ENCODE results near the gene FLII.
A peak's percentile ranks its signal among the peaks of the same experiment; 100 is the strongest.
"Not testable (repeated sequence)": the region's sequence is repeated elsewhere in the genome, so short reads cannot be mapped to it uniquely, and the experiment has no call there.

The FLII gene

DNA sequence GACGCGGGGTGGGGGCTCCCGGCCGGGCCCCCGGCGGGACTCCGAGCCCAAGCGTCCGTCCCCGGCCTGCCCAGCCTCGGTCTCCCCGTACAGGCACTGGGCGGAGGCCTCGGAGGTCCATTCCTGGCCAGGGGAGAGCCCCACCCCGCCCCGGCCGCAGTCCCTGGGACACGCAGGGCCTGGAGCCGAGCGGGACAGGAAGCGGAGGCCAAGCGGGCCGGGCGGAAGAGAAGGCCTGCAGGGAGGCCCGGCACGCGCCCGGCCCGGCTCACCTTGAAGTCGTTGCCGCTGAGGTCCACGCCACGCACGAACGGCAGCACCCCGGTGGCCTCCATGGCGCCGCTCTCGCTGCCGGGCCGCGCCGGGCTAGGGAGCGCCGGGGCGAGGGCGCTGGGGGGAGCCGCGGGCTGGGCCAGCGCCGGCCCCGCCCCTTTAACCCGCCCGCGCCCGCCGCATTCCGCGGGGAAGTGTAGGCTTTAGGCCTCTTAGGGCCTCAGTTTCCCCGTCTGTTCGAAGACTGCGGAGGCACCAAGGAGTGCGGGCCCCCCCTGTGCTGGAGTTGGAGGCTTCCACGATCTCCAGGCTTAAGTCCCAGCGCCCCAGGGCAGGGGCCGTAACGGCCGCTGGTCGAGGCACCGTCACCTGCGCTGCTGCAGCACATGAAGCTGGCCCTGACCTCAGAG is at the start of gene FLII:
FLII (minus strand) TSS at position 383 of the 683 bp plus-strand sequence; CDS start at position 335, 48 bp downstream.
- peaks cover 43% of the 10 kb centered on the region for H3K4me1 Mint-ChIP-seq
- peaks cover 9% of the 10 kb centered on the region for H3K36me3 Mint-ChIP-seq (ENCODE audit: low read depth)
- no peaks in the 10 kb centered on the region for H3K9me3 Mint-ChIP-seq
- ATAC-seq (peak; percentile 25), DNase-seq (peak; percentile 64)
- H3K27me3 Mint-ChIP-seq = no peaks in the 10 kb centered on the region
- H3K27ac Mint-ChIP-seq = peak within 1 kb of the TSS; percentile 78
- peak within 1 kb of the TSS; percentile 94 for H3K4me3 Mint-ChIP-seq

DNA sequence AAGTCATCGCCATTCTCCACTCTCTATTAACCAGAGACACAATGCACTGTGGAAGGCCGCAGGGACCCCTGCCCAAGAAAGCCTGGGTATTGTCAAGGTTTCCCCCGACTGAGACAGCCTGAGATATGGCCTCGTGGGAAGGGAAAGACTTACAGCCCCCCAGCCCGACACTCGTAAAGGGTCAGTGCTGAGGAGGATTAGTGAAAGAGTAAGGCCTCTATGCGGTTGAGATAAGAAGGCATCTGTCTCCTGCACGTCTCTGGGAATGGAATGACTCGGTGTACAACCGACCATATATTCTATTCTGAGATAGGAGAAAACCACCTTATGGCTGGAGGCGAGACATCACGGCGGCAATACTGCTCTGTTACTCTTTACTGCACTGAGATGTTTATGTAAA is 44.7 kb upstream of the FLII start:
- H3K36me3 Mint-ChIP-seq (ENCODE audit: low read depth) = peaks cover 54% of the 10 kb centered on the region
- not testable (repeated sequence) for DNase-seq, H3K9me3 Mint-ChIP-seq, H3K27ac Mint-ChIP-seq, H3K4me1 Mint-ChIP-seq, ATAC-seq, H3K27me3 Mint-ChIP-seq, H3K4me3 Mint-ChIP-seq

DNA sequence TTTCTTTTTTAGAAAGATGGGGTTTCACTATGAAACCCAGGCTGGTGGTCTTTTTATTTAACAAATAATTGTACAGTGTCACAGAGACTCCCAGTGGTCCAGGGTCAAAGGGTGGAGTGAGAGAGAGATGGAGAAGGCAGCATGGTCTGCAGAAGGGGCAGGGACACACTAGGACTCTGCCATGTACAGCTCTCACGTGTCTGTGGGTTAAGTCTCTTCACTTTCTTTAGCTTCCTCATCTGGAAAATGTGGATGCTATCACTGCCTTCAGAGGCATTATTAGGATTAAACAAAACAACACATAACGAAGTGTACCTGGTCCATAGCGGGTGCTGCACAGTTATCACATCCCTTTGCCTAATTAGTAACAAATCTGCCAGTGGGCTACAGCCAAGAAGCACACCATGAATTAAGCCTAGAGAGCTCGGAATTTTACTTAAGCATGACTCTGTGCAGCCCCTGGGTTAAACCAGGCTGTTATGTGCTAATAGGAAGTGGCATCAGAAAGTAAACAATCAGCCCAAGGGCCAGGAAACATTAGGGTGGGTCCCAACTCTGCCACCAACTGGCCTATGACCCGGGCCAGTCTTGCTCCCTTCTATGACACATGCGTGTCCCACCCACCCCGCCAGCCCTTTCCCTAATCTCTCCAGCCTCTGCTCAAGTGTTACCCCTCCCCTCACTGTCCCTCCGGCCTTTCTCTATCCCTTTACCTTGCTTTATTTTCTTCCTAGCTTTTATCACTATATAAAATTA is 42.4 kb upstream of the FLII start:
- DNase-seq = no peak
- Mint-ChIP-seq H3K36me3 (ENCODE audit: low read depth) (peaks cover 50% of the 10 kb centered on the region), H3K27ac (no peak overlapping the region), H3K4me3 (no peak overlapping the region), H3K27me3 (no peaks in the 10 kb centered on the region), H3K4me1 (no peaks in the 10 kb centered on the region), H3K9me3 (no peaks in the 10 kb centered on the region)
- no peak for ATAC-seq

DNA sequence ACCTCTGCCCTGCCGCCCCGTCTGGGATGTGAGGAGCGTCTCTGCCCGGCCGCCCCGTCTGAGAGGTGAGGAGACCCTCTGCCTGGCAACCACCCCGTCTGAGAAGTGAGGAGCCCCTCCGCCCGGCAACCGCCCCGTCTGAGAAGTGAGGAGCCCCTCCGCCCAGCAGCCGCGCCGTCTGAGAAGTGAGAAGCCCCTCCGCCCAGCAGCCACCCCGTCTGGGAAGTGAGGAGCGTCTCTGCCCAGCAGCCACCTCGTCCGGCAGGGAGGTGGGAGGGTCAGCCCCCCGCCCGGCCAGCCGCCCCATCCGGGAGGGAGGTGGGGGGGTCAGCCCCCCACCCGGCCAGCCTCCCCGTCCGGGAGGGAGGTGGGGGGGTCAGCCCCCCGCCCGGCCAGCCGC is 39.5 kb upstream of the FLII start:
- H3K9me3 Mint-ChIP-seq, DNase-seq, H3K27ac Mint-ChIP-seq, H3K4me1 Mint-ChIP-seq, H3K27me3 Mint-ChIP-seq, ATAC-seq, H3K4me3 Mint-ChIP-seq: not testable (repeated sequence)
- peaks cover 47% of the 10 kb centered on the region for H3K36me3 Mint-ChIP-seq (ENCODE audit: low read depth)

DNA sequence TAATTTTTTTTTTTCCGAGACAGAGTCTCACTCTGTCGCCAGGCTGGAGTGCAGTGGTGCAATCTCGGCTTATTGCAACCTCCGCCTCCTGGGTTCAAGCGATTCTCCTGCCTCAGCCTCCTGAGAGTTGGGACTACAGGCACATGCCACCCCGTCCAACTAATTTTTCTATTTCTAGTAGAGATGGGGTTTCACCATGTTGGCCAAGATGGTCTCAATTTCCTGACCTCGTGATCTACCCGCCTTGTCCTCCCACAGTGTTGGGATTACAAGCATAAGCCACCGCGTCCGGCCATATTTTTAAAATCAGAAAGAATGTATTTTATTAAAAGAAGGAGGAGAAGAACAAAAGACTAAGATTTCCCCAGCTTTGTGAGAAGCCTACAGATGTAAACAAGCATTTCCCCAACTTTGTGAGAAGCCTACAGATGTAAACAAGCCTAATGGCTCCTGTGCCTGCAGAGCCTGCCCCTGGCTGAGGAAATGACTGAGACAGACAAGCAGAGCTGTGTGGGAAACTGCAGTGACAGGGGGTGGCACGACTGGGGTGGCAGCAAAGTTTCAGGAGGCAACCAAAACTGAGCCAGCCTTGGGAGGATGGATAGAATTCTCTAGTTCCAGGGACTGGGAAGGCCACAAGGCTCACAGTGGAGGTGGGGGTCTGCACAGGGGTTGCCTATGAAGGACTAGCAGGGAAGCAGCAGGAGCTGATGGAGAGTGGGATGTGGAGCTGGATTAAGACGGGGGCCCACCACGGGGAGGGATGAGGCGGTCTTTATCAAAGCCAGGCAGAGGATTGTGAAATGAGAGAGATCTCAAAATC is 33.4 kb upstream of the FLII start:
- H3K4me1 Mint-ChIP-seq = no peaks in the 10 kb centered on the region
- peaks cover 54% of the 10 kb centered on the region for H3K36me3 Mint-ChIP-seq (ENCODE audit: low read depth)
- H3K9me3 Mint-ChIP-seq = no peaks in the 10 kb centered on the region
- H3K4me3 Mint-ChIP-seq = no peak overlapping the region
- no peaks in the 10 kb centered on the region for H3K27me3 Mint-ChIP-seq
- H3K27ac Mint-ChIP-seq = no peak overlapping the region
- DNase-seq (no peak), ATAC-seq (no peak)

DNA sequence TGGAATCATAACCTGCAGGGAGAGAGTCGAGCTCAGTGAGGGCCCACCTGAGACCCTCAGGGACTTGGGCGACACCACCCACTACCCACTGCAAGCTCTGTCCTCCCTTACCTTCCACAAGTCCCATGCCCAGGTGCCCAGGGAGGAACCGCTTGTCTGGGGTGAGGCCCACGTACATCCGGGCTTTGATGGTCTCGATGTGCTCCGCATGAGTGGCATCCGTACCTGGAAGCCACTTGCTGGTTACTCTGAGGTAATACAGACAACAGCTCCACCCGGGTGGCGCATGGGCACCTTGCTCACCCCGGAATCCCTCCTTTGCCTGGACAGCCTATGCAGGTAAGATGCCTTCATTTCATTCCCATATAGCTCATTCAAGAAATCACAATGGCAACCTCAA is 26.8 kb upstream of the FLII start:
- no peak overlapping the region for H3K27ac Mint-ChIP-seq
- no peaks in the 10 kb centered on the region for H3K9me3 Mint-ChIP-seq
- ATAC-seq (no peak), DNase-seq (no peak)
- H3K4me1 Mint-ChIP-seq = no peaks in the 10 kb centered on the region
- H3K36me3 Mint-ChIP-seq (ENCODE audit: low read depth) = peaks cover 55% of the 10 kb centered on the region
- H3K4me3 Mint-ChIP-seq = no peak overlapping the region
- no peaks in the 10 kb centered on the region for H3K27me3 Mint-ChIP-seq

DNA sequence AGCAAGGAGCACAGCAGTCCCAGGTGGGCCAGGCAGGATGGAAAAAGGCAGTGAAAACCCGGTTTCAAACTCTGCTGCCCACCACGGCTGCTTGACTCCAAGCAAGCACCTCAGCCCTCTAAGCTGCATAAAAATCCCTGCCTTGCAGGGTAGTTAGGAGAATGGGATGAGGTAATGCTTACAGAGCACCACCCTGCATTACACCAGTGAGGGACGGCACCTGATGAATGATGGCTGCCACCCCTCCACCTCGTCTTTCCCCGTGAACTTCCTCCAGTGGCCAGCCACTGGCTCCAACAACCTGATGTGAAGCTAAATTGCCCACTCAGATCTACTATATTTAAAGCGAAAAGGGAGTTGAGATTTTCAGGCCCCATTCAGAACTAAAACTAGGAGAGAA is 23.2 kb upstream of the FLII start:
- DNase-seq (no peak), ATAC-seq (no peak)
- no peak overlapping the region for H3K27ac Mint-ChIP-seq
- H3K27me3 Mint-ChIP-seq = no peaks in the 10 kb centered on the region
- peaks cover 44% of the 10 kb centered on the region for H3K36me3 Mint-ChIP-seq (ENCODE audit: low read depth)
- H3K9me3 Mint-ChIP-seq = no peaks in the 10 kb centered on the region
- H3K4me3 Mint-ChIP-seq = no peak overlapping the region
- no peaks in the 10 kb centered on the region for H3K4me1 Mint-ChIP-seq

DNA sequence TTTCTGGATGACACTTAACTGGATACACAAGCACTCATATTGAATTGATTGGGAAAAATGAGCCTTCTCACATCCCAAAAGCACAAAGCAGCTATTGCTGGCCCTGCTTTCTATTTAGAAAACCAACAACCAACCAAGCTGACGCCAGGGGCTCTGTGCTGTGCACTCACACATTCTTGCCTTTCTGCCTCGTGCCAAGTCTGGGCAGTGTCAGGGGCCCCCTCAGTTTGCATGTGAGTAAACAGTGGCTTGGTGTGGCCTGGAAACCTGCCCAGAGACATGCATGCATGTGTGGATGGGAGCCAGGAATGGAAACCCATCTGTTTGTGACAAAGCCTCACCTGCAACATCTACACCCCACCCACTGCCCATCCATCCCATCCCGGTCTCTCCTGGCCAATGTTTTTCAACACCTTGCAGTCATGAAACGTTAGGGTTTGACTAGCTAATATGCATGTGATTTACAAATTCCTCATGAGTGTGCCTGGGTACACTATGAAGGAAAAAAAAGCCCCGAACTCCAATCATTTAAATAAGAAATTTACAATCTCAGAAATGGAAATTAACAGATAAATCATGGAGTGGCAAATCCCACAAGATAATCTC is 22.3 kb upstream of the FLII start:
- Mint-ChIP-seq H3K4me1 (no peaks in the 10 kb centered on the region), H3K9me3 (no peaks in the 10 kb centered on the region), H3K4me3 (no peak overlapping the region), H3K36me3 (ENCODE audit: low read depth) (peaks cover 42% of the 10 kb centered on the region), H3K27ac (no peak overlapping the region), H3K27me3 (no peaks in the 10 kb centered on the region)
- no peak for ATAC-seq
- no peak for DNase-seq

DNA sequence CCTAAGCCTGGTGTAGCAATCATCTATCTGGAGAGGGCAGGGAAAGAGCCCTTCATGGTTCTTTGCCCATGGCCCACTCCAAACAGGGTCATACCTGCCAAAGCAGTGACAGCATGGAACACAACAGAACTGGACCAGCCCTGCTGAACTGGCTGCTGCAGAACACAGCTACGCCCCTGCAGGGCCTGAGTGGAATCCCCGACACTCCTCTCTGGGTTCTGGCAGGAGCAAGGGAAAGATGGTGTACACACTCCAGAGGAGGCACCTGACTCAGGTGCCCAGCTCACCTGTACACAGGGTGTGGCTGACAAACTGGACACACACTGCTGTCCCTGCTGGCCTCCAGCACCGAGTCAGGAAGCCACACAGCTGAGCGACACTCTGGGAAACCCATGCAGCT is 21.7 kb upstream of the FLII start:
- ATAC-seq = no peak
- Mint-ChIP-seq H3K9me3 (no peaks in the 10 kb centered on the region), H3K36me3 (ENCODE audit: low read depth) (peaks cover 37% of the 10 kb centered on the region), H3K27ac (no peak overlapping the region), H3K4me3 (no peak overlapping the region), H3K4me1 (no peaks in the 10 kb centered on the region), H3K27me3 (no peaks in the 10 kb centered on the region)
- DNase-seq = no peak

DNA sequence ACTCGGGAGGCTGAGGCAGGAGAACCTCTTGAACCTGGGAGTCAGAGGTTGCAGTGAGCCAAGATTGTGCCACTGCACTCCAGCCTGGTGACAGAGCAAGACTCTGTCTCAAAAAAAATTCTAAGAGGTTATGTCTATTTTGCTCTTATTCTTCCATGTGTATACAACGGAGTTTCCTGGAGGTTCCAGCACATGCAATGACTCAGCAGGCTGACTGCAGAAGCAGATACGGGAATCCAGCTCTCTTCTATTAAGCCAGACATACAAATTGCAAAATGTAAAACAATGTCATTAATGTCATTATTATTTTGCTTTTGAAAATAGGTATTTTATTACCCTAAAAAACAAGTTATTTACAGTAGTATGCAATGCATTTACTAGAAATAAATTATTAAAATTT is 20.3 kb upstream of the FLII start:
- DNase-seq (no peak), ATAC-seq (no peak)
- no peak overlapping the region for H3K27ac Mint-ChIP-seq
- H3K4me1 Mint-ChIP-seq = no peaks in the 10 kb centered on the region
- H3K36me3 Mint-ChIP-seq (ENCODE audit: low read depth) = peaks cover 31% of the 10 kb centered on the region
- no peaks in the 10 kb centered on the region for H3K9me3 Mint-ChIP-seq
- no peaks in the 10 kb centered on the region for H3K27me3 Mint-ChIP-seq
- no peak overlapping the region for H3K4me3 Mint-ChIP-seq

DNA sequence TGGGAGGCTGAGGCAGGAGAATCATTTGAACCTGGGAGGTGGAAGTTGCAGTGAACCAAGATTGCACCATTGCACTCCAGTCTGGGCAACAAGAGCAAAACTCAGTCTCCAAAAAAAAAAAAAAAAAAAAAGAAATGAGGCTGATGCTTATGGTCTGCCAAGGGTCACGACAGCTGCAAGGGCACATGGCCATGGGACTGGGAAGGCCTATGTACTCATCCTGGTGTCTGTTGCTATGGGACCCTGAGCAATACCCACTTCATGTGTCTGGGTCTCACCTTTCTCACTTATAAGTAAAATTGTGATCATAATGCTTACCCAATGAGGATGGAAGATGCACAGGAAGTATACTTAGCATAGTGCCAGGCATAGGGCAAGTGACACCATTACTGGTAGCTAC is 18.5 kb upstream of the FLII start:
- H3K36me3 Mint-ChIP-seq (ENCODE audit: low read depth) = peaks cover 26% of the 10 kb centered on the region

DNA sequence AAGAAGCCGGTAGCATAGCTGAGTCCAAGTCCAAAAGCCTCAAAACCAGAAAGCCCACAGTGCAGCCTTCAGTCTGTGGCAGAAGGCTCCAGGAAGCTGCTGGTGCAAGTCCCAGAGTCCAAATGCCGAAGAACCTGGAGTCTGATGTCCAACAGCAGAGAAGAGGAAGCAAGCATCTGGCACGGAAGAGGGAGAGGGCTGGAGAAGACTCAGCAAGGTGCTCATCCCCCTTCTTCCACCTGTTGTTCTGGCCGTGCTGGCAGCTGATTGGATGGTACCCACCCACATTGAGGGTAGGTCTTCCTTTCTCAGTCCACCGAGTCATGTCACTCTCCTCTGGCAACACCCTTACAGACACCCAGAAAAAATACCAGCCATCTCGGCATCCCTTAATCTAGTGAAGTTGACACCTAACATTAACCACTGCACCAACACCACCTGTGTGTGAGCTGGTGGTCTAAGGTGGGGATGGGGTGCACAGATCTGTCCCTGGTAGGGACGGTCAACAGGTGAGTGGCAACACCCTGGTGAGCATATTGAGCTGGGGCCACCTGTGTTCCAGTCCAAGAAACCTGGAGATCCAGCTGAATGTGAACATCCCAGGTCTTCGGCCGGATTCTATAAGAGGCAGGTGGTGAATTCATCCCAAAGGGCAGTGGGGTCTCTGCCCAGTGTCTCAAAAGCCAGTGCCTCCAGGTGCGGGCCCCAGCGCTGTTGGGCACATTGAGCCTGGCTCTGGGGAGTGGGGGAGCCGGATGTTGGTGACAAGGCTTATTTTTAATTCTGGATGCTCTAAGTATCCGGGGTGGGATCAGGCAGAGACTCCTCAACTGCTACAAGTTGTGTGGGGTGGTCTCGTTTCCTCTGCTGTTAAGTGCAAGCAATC is 11.8 kb upstream of the FLII start:
- ATAC-seq (peak; percentile 14), DNase-seq (no peak)
- no peak overlapping the region for H3K27ac Mint-ChIP-seq
- no peaks in the 10 kb centered on the region for H3K9me3 Mint-ChIP-seq
- no peaks in the 10 kb centered on the region for H3K27me3 Mint-ChIP-seq
- H3K4me1 Mint-ChIP-seq = peaks cover 13% of the 10 kb centered on the region
- peaks cover 13% of the 10 kb centered on the region for H3K36me3 Mint-ChIP-seq (ENCODE audit: low read depth)
- H3K4me3 Mint-ChIP-seq = no peak overlapping the region

More for the DNA sequence above, 18.5 kb upstream of the FLII start:
- no peak for ATAC-seq
- Mint-ChIP-seq H3K27ac (no peak overlapping the region), H3K9me3 (no peaks in the 10 kb centered on the region), H3K27me3 (no peaks in the 10 kb centered on the region), H3K4me1 (no peaks in the 10 kb centered on the region), H3K4me3 (no peak overlapping the region)
- DNase-seq = no peak

DNA sequence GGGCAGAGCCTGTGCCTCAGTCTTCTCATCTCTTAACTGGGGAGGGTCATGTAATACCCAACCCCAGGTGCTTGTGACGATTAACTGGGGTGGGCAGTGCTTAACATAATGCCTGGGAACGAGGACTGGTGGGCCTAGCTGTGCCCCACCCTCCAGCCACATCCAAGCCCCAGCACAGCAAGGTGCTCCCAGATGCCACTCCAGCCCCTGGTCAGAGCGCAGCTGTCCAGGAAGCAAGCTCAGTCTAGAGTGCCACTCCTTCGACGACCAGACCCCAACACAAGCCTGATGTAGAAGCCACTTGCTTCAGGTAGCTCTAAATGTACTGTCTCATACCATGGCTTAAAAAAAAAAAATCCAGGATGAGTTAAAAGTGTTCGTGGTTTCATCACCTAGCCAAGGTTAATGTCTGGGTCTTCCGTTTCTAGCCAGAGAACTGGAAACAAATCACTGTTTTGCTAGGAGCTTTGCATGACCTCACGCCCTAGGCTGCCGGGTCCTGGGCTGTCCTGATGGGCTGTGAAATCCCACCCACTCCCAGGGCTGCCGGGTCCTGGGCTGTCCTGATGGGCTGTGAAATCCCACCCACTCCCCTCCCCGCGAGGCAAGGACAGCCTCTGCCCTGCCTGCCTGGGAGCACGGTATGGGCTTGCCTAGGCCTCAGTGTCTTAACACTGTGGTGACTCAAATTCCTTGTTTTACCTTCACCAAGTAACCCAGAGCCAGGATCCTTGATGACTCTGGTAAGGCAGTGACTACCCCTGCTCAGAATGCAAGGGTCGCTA is 9.6 kb upstream of the FLII start:
- Mint-ChIP-seq H3K27ac (no peak overlapping the region), H3K36me3 (ENCODE audit: low read depth) (peaks cover 10% of the 10 kb centered on the region), H3K4me3 (no peak overlapping the region), H3K27me3 (no peaks in the 10 kb centered on the region), H3K4me1 (peaks cover 13% of the 10 kb centered on the region), H3K9me3 (no peaks in the 10 kb centered on the region)
- DNase-seq = no peak
- peak; percentile 41 for ATAC-seq

Measured in activated naive CD8-positive, alpha-beta T cell treated with anti-CD3 and anti-CD28 coated beads, Interleukin-2, amount 50 U/mL, for 24 hours (primary cell).